Urothelium cell line (cell line): Measurements from ENCODE around the gene IL1RL2.
A peak's percentile ranks its signal among the peaks of the same experiment; 100 is the strongest.

Experiments used
- DNase-seq: peaks from one replicate; pipeline ENCODE4 v3.0.0; 2011; ENCODE audit warnings: low spot score, mixed read lengths
- FAIRE-seq: peaks from 2 replicates; lab custom pipeline; 2011; peaks lifted over from hg19 to GRCh38; lab: Jason Lieb, UNC

The IL1RL2 gene

DNA sequence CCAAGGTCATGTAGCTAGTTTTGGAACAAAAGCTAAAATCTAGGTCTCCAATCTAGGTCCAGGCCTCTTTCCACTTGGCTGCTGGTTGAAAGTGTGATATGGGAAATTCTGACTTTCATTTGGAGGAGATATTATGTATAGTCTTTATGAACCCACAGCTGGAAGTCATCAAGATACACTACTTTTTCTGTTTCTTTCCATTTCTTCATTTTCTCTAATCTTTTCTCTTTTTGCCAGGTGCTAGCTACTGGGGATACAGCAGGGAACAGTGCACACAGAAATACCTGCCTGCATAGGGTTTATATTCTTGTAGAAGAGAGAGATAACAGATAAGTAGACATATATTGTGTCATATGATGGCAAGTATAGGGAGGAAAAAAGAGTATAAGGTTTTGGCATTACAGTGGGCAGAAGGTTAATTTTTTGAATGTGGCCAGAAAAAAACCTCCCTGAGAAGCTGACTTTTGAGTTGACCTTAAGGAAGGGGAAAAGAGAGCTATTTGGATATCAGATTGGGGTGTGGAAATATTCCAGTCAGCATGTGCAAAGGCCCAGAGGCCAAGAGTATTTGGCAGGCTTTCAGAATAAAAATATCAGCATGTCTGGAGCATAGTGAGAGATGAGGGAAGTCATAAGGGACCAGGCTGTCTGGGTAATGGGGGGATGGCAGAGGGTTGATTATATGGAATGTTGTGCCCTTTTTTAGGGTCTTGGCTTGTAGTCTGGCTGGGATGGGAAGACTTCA lies 28.6 kb upstream of the IL1RL2 start:
- FAIRE-seq (no peak), DNase-seq (no peak)

- FAIRE-seq: no peak
- DNase-seq: no peak
These were observed 27.5 kb upstream of the IL1RL2 start for GRCh38 chr2:102159295-102159694.

DNA sequence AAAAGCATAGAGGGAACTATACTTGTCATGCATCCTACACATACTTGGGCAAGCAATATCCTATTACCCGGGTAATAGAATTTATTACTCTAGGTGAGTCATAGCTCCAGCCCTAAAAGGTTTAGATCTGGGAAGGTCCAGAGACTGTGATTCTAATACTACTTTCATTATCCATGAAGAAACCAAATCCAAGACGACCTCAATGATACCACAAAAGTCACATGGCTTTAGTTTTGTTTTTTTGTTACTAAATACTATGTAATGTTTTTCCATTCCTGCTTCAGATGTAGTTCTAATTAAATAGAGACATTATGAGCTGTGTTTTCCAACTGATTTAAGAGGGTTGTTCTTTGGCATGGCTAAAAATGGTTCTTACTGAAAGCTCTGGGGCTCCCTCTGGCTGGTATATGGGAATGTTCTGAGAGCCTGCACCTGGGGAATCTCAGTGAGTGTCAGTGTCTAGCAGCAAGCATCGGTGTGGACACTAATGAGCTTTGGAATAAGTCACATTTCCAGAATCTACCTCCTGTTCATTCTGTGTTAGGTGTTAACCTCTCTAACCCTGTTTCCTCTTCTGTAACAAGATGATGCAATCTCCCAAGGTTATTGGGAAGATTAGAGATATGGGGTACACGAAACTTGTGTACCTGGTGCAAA lies 20.5 kb upstream of the IL1RL2 start:
- no peak for FAIRE-seq
- DNase-seq: no peak

- FAIRE-seq (no peak), DNase-seq (no peak)
These were observed 18.6 kb upstream of the IL1RL2 start for GRCh38 chr2:102168026-102168771.

DNA sequence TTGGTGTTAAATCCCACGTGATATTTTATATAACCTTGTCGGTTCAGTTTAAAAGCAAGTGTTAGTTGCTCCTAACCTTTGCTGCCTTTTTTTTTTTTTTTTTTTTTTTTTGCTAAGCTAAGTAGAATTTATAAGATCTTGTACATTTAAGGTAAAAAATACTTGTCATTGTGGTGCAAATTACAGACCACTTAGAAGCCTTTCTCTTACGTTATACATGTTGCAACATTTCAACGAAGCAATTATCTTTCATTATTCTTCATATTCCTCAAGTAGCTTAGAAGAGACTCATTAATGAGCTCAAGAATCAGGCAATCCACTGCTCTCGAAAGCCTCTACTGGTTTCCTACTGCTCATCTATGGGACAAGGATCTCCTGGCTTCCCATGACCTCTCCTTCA lies 14.9 kb upstream of the IL1RL2 start:
- DNase-seq (no peak), FAIRE-seq (no peak)

DNA sequence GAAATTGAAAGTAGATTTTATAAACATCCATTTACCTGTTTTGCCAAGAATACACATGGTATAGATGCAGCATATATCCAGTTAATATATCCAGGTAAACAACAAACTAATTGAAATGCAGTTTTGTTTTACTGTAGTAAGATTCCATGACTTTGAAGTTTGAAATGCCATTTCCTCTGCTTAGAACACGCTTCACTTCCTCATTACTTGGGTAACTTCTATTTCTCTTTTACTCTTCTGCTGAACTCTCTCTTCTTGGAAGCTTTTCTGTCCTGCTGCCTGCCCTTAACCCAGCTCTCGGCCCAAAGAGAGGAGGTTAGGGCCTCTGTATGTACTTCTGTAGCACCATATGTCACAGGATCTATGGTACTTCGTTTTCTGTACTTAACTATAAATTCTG lies 14.1 kb upstream of the IL1RL2 start:
- DNase-seq: no peak
- no peak for FAIRE-seq

GRCh38 chr2:102176172-102176571 lies 10.7 kb upstream of the IL1RL2 start:
- FAIRE-seq (no peak), DNase-seq (no peak)

DNA sequence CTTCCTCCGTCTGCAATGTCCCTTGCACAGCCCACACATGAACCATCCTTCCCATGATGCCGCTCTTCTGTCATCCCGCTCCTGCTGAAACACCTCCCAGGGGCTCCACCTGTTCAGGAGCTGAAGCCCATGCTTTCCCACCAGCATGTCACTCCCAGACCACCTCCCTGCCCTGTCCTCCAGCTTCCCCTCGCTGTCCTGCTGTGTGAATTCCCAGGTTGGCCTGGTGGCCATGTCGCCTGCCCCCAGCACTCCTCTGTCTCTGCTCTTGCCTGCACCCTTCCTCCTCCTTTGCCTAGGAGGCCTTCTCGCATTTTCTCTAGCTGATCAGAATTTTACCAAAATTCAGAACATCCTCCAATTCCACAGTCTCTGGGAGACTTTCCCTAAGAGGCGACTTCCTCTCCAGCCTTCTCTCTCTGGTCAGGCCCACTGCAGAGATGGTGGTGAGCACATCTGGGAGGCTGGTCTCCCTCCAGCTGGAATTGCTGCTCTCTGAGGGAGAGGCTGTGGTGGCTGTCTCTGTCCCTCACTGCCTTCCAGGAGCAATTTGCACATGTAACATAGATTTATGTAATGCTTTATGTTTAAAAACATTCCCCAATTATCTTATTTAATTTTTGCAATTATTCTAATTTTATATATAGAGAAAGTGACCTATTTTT lies 8.9 kb upstream of the IL1RL2 start:
- DNase-seq (no peak), FAIRE-seq (no peak)

GRCh38 chr2:102179061-102179460 lies 7.8 kb upstream of the IL1RL2 start:
- no peak for FAIRE-seq
- no peak for DNase-seq

- FAIRE-seq (no peak), DNase-seq (no peak)
These were observed 6.8 kb upstream of the IL1RL2 start for GRCh38 chr2:102179788-102180686.

DNA sequence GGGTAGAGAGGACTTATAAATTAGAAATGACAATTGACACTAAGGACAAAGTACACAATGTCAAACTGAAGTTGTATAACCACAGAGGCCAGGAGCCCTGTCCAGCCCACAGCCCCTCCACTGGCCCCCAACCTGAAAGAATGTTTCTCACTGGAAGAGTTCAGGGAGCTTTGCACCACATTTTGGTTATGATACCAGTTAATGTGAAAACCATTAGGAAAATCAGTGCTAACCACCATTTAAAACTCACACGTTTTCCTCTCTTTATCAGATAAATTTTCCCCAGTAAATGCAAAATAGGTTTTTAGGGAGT lies 6.2 kb upstream of the IL1RL2 start:
- DNase-seq (no peak), FAIRE-seq (no peak)

- no peak for DNase-seq
- FAIRE-seq: no peak
These were observed 5.4 kb upstream of the IL1RL2 start for GRCh38 chr2:102181376-102181775.

GRCh38 chr2:102181919-102182635 lies 4.7 kb upstream of the IL1RL2 start:
- peak; percentile 44 for FAIRE-seq
- no peak for DNase-seq

DNA sequence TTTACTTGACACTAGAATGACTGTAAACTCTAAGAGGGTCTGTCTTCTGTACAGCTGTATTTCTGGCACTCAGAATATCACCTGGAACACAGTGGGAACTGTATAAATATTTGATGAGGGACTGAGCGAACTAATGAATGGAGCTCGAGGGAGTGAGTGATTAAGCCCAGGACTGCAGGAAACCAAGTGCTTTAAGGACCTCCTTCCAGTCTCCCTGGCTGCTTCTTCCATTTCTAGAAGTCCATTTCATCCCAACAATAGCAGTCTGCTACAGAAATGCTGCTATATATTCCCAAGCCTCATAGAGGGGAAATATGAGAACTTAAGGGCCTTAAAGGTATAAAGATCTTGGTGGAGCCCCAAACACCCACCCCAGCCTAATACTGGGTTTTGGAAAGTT lies 2.8 kb upstream of the IL1RL2 start:
- DNase-seq (no peak), FAIRE-seq (no peak)

DNA sequence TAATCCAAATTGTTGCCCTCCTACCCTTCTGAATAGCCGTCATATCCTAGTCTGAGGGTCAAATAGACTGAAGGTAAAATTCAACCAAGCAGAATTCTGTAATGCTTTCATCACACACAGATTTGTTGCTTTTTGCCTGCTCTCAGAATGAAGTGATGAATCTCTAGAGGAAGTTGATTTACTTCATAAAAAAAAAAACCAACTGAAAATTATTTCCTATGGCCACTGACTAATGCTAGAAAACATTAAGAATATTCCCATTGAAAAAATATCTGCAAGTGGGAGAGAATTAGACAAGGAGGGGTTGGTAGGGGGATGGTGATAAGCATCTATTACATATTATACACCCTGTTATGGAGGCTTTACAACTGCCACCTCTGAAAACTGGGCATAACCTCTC lies 2.3 kb upstream of the IL1RL2 start:
- FAIRE-seq (no peak), DNase-seq (no peak)

- DNase-seq (no peak), FAIRE-seq (no peak)
These were observed 1.5 kb upstream of the IL1RL2 start for GRCh38 chr2:102185347-102185746.

- no peak for FAIRE-seq
- no peak for DNase-seq
These were observed 800 bp downstream of the IL1RL2 start for GRCh38 chr2:102187496-102188150.

DNA sequence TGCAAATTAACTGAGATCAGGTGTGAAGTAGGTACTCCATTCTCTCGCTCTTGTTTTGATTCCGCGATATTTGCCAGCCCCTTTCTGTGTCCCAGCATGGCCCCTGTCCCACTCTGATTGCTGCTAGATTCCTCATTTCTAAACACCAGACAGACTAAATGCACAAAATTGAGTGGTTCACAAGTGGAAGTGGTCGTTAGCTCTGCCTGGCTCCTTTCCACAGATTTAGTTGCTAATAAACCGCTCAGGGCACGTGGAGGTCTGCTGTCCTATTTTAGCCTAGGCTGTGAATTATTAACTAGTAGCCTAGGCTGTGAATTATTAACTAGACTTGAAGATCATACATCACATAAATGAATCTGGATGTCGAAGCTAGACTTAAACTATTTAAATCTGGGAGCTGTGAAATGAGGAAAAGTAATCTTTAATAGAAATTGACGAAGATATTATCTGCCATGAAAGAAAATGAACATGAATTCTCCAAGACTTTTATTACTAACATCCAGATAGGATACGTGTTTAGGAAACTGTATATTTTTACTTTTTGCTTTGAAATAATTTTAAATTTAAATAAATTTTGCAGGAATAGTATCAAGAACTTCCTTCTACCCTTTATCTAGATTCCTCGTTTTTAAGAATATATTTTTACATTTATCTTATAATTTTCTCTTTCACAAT lies 3.7 kb downstream of the IL1RL2 start:
- DNase-seq (no peak), FAIRE-seq (no peak)

DNA sequence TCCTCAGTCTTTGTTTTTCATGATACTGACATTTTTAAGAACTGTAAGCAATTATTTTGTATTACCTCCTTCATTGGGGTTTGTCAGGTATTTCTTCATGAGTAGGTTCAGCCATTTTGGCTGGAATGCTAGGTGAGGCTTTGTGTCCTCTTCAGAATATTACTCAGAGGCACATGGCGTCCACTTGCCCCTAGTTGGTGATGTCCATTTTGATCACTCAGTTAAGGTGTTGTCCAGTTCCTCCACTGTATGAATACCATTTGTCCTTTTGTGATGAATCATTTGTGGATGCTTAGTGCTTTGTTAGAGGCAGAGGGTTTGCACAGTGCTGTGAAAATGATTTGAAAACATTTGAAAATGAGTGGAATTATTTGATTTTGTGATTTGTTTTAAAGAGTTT lies 4.7 kb downstream of the IL1RL2 start:
- FAIRE-seq: no peak

More for the DNA sequence above, 4.7 kb downstream of the IL1RL2 start:
- no peak for DNase-seq
